ENCODE results near the gene MRPL24. TPM values are rescaled to one million over a fixed set of nuclear protein-coding genes. Genes with fewer than 3 reads are reported as not detected.

MRPL24 gene
- total and polyA plus RNA-seq, 10 of the 15 experiments (the other 5 are each of a cell fraction or from before 2014, with no cell fraction given), result 87.4 to 269 (median 134) TPM

DNA sequence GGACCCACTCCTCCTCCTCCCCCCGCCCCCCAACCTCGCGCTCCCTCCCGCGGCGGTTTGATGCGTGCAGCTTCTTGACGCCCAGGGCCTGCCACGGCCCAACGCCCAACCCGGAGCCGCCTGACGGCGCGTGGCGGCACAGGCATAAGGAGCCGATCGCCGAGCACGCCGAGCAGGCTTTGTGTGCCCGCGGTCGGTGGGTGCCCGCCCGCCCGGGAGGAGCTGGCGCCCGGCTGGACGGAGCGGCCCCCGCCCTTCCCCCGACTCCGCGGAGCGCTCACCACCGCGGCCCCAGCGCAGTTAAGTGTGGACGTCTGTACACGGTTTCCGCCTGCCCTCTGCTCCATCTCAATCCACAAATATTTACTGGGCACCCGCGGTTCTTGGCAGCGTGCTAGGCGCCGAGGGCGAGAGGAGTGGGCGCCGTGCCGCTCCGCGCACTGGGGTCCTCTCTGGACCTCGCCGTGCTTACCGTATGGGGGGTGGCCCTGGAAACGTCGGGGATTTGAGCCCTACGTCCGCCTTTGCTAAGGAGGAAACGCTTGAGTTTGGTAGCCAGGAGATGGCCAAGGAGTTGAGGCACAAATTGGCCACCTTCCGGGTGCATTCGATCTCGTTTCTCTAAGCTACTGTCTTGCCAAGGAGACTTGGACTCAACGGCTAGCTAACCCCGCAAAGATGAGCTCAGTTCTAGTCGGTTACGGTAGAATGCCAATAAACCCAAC lies 11.0 kb upstream of the MRPL24 start (continued):
- TF ChIP-seq, protein P1, sequence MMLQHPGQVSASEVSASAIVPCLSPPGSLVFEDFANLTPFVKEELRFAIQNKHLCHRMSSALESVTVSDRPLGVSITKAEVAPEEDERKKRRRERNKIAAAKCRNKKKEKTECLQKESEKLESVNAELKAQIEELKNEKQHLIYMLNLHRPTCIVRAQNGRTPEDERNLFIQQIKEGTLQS (IDR thresholded peaks at IDR 0.05; ENCODE audit: borderline replicate concordance, extremely low read depth, low read depth, low read length), result no peak
- peak; percentile 49; the same call in 1 of the 2 replicates for TF ChIP-seq GATAD2B (conservative IDR thresholded peaks at IDR 0.05; ENCODE audit: low read depth)

DNA sequence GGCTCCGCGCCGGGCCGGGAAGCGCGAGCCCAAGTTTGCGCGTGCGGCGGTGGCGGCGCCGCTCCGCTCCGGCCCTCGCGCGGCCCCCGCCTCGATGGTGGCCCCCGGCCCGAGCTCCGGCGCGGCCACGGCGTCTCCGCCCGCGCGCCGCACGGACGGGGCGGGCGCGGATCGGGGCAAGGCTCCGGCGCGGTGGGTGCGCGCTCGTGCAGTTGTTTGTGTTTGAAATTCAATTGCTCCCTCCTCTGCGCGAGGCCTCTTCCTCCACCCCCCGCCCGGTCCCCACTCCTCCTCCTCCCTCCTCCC lies 10.5 kb upstream of the MRPL24 start, which contains the start of gene HDGF:
TSS of gene HDGF (minus strand) at position 225 of the 306 bp plus-strand sequence. CDS start 246 bp downstream, outside the sequence.
- no peak for ATAC-seq
- Histone ChIP-seq H3K36me3 (ENCODE audit: control insufficient read depth in 2 of 2, insufficient read depth in 2 of 2, low read length in 1 of 2) (no peaks in the 10 kb centered on the region), H3K4me1 (ENCODE audit: control insufficient read depth, insufficient read depth, low read length) (peaks cover 28% of the 10 kb centered on the region), H3K27ac (ENCODE audit: control insufficient read depth, insufficient read depth) (peak within 1 kb of the TSS; percentile 99), H3K4me3 (peak within 1 kb of the TSS; percentile 99), H3K4me2 (ENCODE audit: control insufficient read depth, insufficient read depth) (peak within 1 kb of the TSS; percentile 99), H4K20me1 (ENCODE audit: control insufficient read depth, insufficient read depth) (no peaks in the 10 kb centered on the region), H3K79me2 (ENCODE audit: control insufficient read depth, insufficient read depth, low read length) (peaks cover 66% of the 10 kb centered on the region), H2AFZ (ENCODE audit: control insufficient read depth, low read depth, low read length) (peak within 1 kb of the TSS; percentile 82), H3K9me3 (replicated peaks; ENCODE audit: control insufficient read depth, insufficient read depth, low read length) (no peaks in the 10 kb centered on the region), H3K9ac (ENCODE audit: control insufficient read depth, insufficient read depth, low read length) (peak within 1 kb of the TSS; percentile 98), H3K27me3 (replicated peaks in 1 of 2; ENCODE audit: control insufficient read depth in 2 of 2, insufficient read depth in 2 of 2, low read length in 1 of 2) (no peaks in the 10 kb centered on the region)
- in situ Hi-C loops (cut with MboI) (no loop called here), intact Hi-C loops (cut with micrococcal nuclease; ENCODE audit: unreplicated experiment) (loop anchor here (1.0 kb wide), 1 partner anchor 16 kb away; the partner anchor contains the start of gene PRCC)
- no peak for TF ChIP-seq TBL1XR1 (IDR thresholded peaks at IDR 0.05; ENCODE audit: low read depth, low read length)
- TF ChIP-seq SMARCA5 (IDR thresholded peaks at IDR 0.05), result peak; percentile 52
- BruUV-seq (replicated peaks), result no TSS peak
- no peak for DNase-seq (ENCODE audit: low read depth, low spot score)
- ChIA-PET RAD21 (ENCODE audit: unreplicated experiment) (interaction anchor here (0.7 to 4.2 kb wide), 7 partner anchors 10 to 108 kb away, joined by 3 to 34 read pairs (median 5); partner anchors contain the start of genes ISG20L2, METTL25B, MRPL24 and PRCC), CTCF (interaction anchor here (1.0 to 4.5 kb wide), 5 partner anchors 11 to 138 kb away, joined by 3 to 56 read pairs (median 15); partner anchors contain the start of genes METTL25B, MRPL24 and PRCC), SMC1A (ENCODE audit: uncharacterized antibody, unreplicated experiment) (interaction anchor here (1.0 to 4.5 kb wide), 3 partner anchors 15 to 24 kb away, joined by 3 to 43 read pairs (median 24); partner anchors contain the start of genes ISG20L2, METTL25B and PRCC), POLR2A (interaction anchor here (0.5 to 4.4 kb wide), 7 partner anchors 10 to 806 kb away, joined by 3 to 45 read pairs (median 10); partner anchors contain the start of genes ISG20L2, METTL25B, MRPL24 and PRCC)
- WGBS (ENCODE audit: insufficient coverage, insufficient replicate concordance, low lambda C conversion rate, missing lambda C conversion rate), result 0% methylated on average over 21 of the region's 48 CpGs
- no peak for FAIRE-seq
